Measurements from ENCODE around the gene STRIP2.

The STRIP2 gene

GRCh38 chr7:129503725-129504124 lies 69.5 kb downstream of the STRIP2 start (continued):
- TF ChIP-seq POU6F1 (CRISPR knock-in tag; IDR thresholded peaks at IDR 0.05; ENCODE audit: borderline replicate concordance, low read depth) (no peak), ZFP30 (CRISPR knock-in tag; IDR thresholded peaks at IDR 0.05) (no peak), ZFP3 (CRISPR knock-in tag; IDR thresholded peaks at IDR 0.05) (no peak)

- no peak for ATAC-seq
- TF ChIP-seq CSRNP3 (CRISPR knock-in tag; IDR thresholded peaks at IDR 0.05), result no peak
- TF ChIP-seq PPARA (CRISPR knock-in tag; IDR thresholded peaks at IDR 0.05; ENCODE audit: borderline replicate concordance), result no peak
- no peak for TF ChIP-seq RARB (CRISPR knock-in tag; IDR thresholded peaks at IDR 0.05)
- no peak for TF ChIP-seq PATZ1 (CRISPR knock-in tag; IDR thresholded peaks at IDR 0.05; ENCODE audit: borderline replicate concordance)
- TF ChIP-seq TOX (CRISPR knock-in tag; IDR thresholded peaks at IDR 0.05; ENCODE audit: borderline replicate concordance), result no peak
- TF ChIP-seq ZC3H10 (CRISPR knock-in tag; IDR thresholded peaks at IDR 0.05), result no peak
- no peak for TF ChIP-seq ISL1 (CRISPR knock-in tag; IDR thresholded peaks at IDR 0.05)
- TF ChIP-seq ZNF8 (CRISPR knock-in tag; IDR thresholded peaks at IDR 0.05), result no peak
- TF ChIP-seq POU6F1 (CRISPR knock-in tag; IDR thresholded peaks at IDR 0.05; ENCODE audit: borderline replicate concordance, low read depth), result no peak
These were observed 78.0 kb downstream of the STRIP2 start for GRCh38 chr7:129512192-129512591.

- TF ChIP-seq PATZ1 (CRISPR knock-in tag; IDR thresholded peaks at IDR 0.05; ENCODE audit: borderline replicate concordance) (no peak), ARNTL (CRISPR knock-in tag; IDR thresholded peaks at IDR 0.05; ENCODE audit: borderline replicate concordance, low read depth) (no peak)
- ATAC-seq, result no peak
These were observed 79.3 kb downstream of the STRIP2 start for GRCh38 chr7:129513546-129513945.

GRCh38 chr7:129514683-129515082 lies 80.5 kb downstream of the STRIP2 start:
- TF ChIP-seq PATZ1 (CRISPR knock-in tag; IDR thresholded peaks at IDR 0.05; ENCODE audit: borderline replicate concordance), result no peak
- TF ChIP-seq RARB (CRISPR knock-in tag; IDR thresholded peaks at IDR 0.05), result no peak
- TF ChIP-seq TCF4 (CRISPR knock-in tag; IDR thresholded peaks at IDR 0.05; ENCODE audit: borderline replicate concordance), result no peak
- TF ChIP-seq BACH2 (CRISPR knock-in tag; IDR thresholded peaks at IDR 0.05; ENCODE audit: borderline replicate concordance), result no peak
- TF ChIP-seq ZNF8 (CRISPR knock-in tag; IDR thresholded peaks at IDR 0.05), result no peak
- no peak for TF ChIP-seq TOX (CRISPR knock-in tag; IDR thresholded peaks at IDR 0.05; ENCODE audit: borderline replicate concordance)
- TF ChIP-seq ZFP3 (CRISPR knock-in tag; IDR thresholded peaks at IDR 0.05), result no peak
- no peak for TF ChIP-seq CSRNP3 (CRISPR knock-in tag; IDR thresholded peaks at IDR 0.05)
- TF ChIP-seq POU6F1 (CRISPR knock-in tag; IDR thresholded peaks at IDR 0.05; ENCODE audit: borderline replicate concordance, low read depth), result no peak
- no peak for TF ChIP-seq OSR1 (CRISPR knock-in tag; IDR thresholded peaks at IDR 0.05)
- no peak for ATAC-seq
